ENCODE results near the gene URAD. TPM values are rescaled to one million over a fixed set of nuclear protein-coding genes. Genes with fewer than 3 reads are reported as not detected.

Gene URAD
- total and polyA plus RNA-seq, 2 experiments from 2014 or later = not detected

GRCh38 chr13:27967736-27968315 lies 20.7 kb downstream of the URAD start:
- H3K27ac ChIP-seq = no peak overlapping the region
- no peaks in the 10 kb centered on the region for H3K4me1 ChIP-seq (ENCODE audit: low read depth)
- TF ChIP-seq CTCF (IDR thresholded peaks at IDR 0.05; ENCODE audit: low read depth, low read length) = no peak
- no peaks in the 10 kb centered on the region for H3K36me3 ChIP-seq
- no peaks in the 10 kb centered on the region for H3K9me3 ChIP-seq (ENCODE audit: low read depth)
- H3K4me3 ChIP-seq = no peak overlapping the region
- H3K27me3 ChIP-seq = peaks cover 100% of the 10 kb centered on the region
- DNase-seq (ENCODE audit: low read depth in 1 of 2, low spot score in 1 of 2) = no peak

- no peak for DNase-seq (ENCODE audit: low read depth in 1 of 2, low spot score in 1 of 2)
- H3K27me3 ChIP-seq = peaks cover 100% of the 10 kb centered on the region
- no peak overlapping the region for H3K27ac ChIP-seq
- H3K4me3 ChIP-seq = no peak overlapping the region
- TF ChIP-seq CTCF (IDR thresholded peaks at IDR 0.05; ENCODE audit: low read depth, low read length) = no peak
- H3K9me3 ChIP-seq (ENCODE audit: low read depth) = no peaks in the 10 kb centered on the region
- no peaks in the 10 kb centered on the region for H3K36me3 ChIP-seq
- no peaks in the 10 kb centered on the region for H3K4me1 ChIP-seq (ENCODE audit: low read depth)
Measured at GRCh38 chr13:27967203-27967735, 21.2 kb downstream of the URAD start.

- TF ChIP-seq CTCF (IDR thresholded peaks at IDR 0.05; ENCODE audit: low read depth, low read length) = no peak
Measured at GRCh38 chr13:27966641-27967202, 21.8 kb downstream of the URAD start.

GRCh38 chr13:27965740-27966640 lies 22.5 kb downstream of the URAD start:
- Histone ChIP-seq H3K9me3 (ENCODE audit: low read depth) (no peaks in the 10 kb centered on the region), H3K4me3 (no peak overlapping the region), H3K27me3 (peaks cover 100% of the 10 kb centered on the region), H3K36me3 (no peaks in the 10 kb centered on the region), H3K4me1 (ENCODE audit: low read depth) (no peaks in the 10 kb centered on the region), H3K27ac (no peak overlapping the region)
- TF ChIP-seq CTCF (IDR thresholded peaks at IDR 0.05; ENCODE audit: low read depth, low read length) = no peak
- no peak for DNase-seq (ENCODE audit: low read depth in 1 of 2, low spot score in 1 of 2)

More at GRCh38 chr13:27966641-27967202, 21.8 kb downstream of the URAD start:
- Histone ChIP-seq H3K36me3 (no peaks in the 10 kb centered on the region), H3K27ac (no peak overlapping the region), H3K4me1 (ENCODE audit: low read depth) (no peaks in the 10 kb centered on the region), H3K27me3 (peaks cover 100% of the 10 kb centered on the region), H3K4me3 (no peak overlapping the region), H3K9me3 (ENCODE audit: low read depth) (no peaks in the 10 kb centered on the region)
- no peak for DNase-seq (ENCODE audit: low read depth in 1 of 2, low spot score in 1 of 2)

- no peak overlapping the region for H3K4me3 ChIP-seq
- no peaks in the 10 kb centered on the region for H3K4me1 ChIP-seq (ENCODE audit: low read depth)
Measured at GRCh38 chr13:27965343-27965739, 23.2 kb downstream of the URAD start.

More at GRCh38 chr13:27965343-27965739, 23.2 kb downstream of the URAD start:
- Histone ChIP-seq H3K27ac (no peak overlapping the region), H3K9me3 (ENCODE audit: low read depth) (no peaks in the 10 kb centered on the region), H3K27me3 (peaks cover 100% of the 10 kb centered on the region), H3K36me3 (no peaks in the 10 kb centered on the region)
- no peak for TF ChIP-seq CTCF (IDR thresholded peaks at IDR 0.05; ENCODE audit: low read depth, low read length)
- no peak for DNase-seq (ENCODE audit: low read depth in 1 of 2, low spot score in 1 of 2)
